HFF-Myc (cell line): ENCODE measurements around the gene FNDC1.

ENCODE experiments used
- DNase-seq: peaks from one replicate; pipeline ENCODE4 v3.0.0-alpha.2; 2011; ENCODE audit warnings: low read depth; ENCODE audit errors: extremely low read depth
- H3K4me3 ChIP-seq: replicated peaks from 2 replicates; pipeline ENCODE4 v1.5.1; 2011; ENCODE audit warnings: low read depth, mild to moderate bottlenecking, control low read depth, low read length
- TF ChIP-seq, protein P1 (sequence below): IDR thresholded peaks from 2 replicates; pipeline ENCODE4 v1.5.1; 2012; ENCODE audit warnings: mild to moderate bottlenecking, low read depth, low read length, control low read depth; ENCODE audit errors: missing control alignments

The FNDC1 gene

DNA sequence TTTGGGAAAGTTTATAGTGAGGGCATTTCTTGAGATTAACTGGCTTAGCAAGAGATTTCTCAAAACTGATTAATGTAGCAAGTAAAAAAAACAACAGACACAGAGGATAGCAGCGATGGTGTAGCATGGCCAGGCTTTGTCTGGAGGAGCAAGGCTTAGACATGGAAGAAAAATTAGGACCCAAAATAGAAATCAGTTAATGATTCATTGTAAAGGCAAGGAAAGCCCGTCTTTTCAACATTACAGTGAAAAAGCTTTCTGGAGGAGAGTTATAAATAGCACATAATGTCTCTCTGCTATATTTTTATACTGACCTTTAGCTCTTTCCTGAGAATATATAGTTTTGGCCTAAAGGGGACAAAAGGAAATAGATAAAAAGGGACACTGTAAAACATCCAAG is 45.1 kb downstream of the FNDC1 start:
- H3K4me3 ChIP-seq = no peak overlapping the region
- TF ChIP-seq, protein P1, sequence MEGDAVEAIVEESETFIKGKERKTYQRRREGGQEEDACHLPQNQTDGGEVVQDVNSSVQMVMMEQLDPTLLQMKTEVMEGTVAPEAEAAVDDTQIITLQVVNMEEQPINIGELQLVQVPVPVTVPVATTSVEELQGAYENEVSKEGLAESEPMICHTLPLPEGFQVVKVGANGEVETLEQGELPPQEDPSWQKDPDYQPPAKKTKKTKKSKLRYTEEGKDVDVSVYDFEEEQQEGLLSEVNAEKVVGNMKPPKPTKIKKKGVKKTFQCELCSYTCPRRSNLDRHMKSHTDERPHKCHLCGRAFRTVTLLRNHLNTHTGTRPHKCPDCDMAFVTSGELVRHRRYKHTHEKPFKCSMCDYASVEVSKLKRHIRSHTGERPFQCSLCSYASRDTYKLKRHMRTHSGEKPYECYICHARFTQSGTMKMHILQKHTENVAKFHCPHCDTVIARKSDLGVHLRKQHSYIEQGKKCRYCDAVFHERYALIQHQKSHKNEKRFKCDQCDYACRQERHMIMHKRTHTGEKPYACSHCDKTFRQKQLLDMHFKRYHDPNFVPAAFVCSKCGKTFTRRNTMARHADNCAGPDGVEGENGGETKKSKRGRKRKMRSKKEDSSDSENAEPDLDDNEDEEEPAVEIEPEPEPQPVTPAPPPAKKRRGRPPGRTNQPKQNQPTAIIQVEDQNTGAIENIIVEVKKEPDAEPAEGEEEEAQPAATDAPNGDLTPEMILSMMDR = no peak
- DNase-seq = no peak

DNA sequence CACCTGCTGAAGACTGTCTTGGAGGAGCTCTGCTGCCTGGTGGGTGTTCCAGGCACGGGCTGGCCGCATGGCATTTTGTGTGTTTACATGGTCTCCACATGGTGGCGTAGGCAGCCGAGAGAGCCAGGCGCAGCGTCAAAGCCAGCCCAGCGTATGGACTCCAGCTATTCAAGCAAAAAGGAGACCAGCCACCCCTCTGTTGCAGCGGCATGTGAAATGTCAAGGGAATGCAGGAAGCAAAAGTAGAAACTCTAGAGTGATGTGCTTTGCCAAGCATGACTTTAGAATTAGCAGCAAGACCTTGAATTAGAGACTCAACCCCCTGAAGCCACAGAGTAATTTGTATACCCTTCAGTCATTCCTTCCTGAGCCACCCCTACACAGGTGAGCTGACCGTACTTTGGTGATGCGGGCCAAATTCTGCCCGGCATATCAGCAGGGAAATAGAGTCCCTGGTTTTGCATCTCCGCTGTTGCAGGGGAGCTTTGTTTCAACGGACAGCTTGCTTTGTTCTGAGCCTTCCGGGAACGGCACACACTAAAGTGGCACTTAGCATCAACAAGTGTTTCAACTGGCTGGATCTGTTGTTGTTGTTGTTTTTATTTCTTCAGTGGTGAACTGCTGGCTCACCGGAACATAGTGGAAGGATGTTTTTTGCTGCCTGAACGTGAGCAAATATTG is 48.5 kb downstream of the FNDC1 start:
- DNase-seq = peak; percentile 29
- TF ChIP-seq, protein P1 = peak; percentile 60
- no peak overlapping the region for H3K4me3 ChIP-seq

DNA sequence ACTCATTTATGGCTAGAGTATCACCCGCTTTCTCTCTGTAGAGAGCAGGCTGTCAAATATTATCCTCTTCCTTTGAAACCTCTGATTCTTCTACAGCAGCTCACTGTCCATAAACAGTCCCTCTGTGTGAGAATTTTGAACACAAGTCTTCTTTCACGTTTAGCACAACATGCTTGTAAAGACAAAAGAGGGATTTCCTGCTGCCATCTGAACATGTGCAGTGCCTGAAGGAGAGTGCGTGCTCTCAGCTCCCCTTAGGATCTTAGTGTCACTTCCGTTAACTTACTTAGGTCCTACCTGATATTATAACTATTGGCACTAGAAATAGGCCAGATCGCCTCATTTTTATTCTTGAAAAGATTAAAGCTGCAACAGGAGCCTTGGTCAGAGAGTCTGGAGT is 50.9 kb downstream of the FNDC1 start:
- no peak for DNase-seq
- no peak overlapping the region for H3K4me3 ChIP-seq
- TF ChIP-seq, protein P1 = no peak

DNA sequence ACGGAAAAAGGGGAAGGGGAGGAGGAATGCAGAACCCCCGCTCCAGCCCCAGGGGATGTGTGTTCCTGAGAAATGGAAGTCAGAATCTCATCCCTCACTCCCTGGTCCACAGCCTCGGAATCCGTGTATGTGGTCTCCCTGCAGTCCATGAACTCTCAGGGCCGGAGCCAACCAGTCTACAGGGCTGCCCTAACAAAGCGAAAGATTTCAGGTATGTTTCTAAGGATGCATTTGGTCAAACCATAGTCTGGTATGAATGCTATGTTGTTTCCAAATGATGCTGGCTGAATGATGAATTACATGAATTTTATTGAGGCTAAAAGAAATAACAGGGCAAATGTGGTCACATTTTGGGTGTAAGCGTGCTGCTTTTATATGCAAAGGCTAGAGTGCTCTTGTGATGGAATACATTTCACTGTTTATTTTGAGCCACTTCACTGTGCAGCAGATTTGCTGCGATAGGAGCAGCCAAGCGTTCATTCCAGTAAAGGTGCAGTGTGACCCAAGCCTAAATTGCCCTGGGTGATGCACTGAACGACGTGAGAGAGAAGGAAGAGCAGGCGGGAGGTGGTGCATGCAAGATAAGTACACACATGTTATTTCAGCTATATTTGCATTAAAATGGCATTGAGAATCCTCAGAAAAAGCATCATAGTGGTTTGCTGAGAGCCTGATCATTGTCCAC is 52.4 kb downstream of the FNDC1 start:
- DNase-seq = no peak
- no peak overlapping the region for H3K4me3 ChIP-seq
- TF ChIP-seq, protein P1 = no peak

DNA sequence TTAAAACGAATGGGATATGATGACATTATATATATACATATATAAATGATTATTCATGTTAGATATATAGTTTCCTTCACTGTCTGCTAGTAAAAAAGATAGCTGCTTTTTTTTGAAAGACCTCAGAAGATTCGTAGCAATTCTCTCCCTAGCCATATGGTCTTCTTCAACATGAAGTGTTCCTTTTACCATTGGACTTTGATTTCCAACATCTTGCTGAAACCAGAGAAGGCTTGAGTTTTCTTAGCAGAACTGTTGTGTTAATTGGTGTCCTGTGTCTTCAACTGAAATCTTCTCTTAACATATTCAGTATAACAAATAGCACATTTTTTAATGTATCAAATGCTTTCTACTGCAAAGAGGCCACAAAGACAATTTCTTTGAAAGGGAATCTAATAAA is 55.3 kb downstream of the FNDC1 start:
- no peak for DNase-seq
- no peak overlapping the region for H3K4me3 ChIP-seq
- TF ChIP-seq, protein P1 = no peak

DNA sequence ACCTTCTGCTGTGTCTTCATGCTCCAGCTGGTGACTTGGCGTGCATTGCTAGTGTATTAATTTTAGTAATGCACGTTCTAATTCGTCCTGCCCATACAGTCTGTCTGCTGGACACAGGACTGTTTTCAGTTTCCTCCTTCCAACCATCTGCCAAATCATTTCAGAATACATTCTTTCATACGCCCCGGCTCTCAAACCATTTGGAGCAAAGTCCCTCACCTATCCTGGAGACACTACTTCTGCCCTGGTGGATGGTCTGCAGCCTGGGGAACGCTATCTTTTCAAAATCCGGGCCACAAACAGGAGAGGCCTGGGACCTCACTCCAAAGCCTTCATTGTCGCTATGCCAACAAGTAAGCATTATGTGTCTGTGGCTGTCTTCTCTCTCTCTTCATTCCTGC is 60.5 kb downstream of the FNDC1 start:
- DNase-seq = no peak
- TF ChIP-seq, protein P1 = no peak
- no peak overlapping the region for H3K4me3 ChIP-seq
